Activated CD8-positive, alpha-beta memory T cell treated with anti-CD3 and anti-CD28 coated beads for 36 hours (primary cell): Measurements from ENCODE around the gene RAP2C. TPM values are rescaled to one million over a fixed set of nuclear protein-coding genes. Genes with fewer than 3 reads are reported as not detected.

Source experiments
- total RNA-seq, 2 experiments: library from RNA; stranded (reverse); gene quantifications; one replicate each; pipeline ENCODE4 v1.2.3, GENCODE V29; 2021

RAP2C gene
- total RNA-seq, 2 experiments from 2014 or later, result 28.1 to 30.8 TPM

Other genes starting within 250 kb of the RAP2C start
- 10 to 100 TPM; 61.8 to 62.8 TPM for gene STK26, start 196.1 kb downstream of the RAP2C start, total RNA-seq
- gene FRMD7, start 91.4 kb downstream of the RAP2C start, total RNA-seq, result not detected